A549 (cell line): Measurements from ENCODE around the gene PIK3C2B. TPM values are rescaled to one million over a fixed set of nuclear protein-coding genes. Genes with fewer than 3 reads are reported as not detected.

Experiments
- ATAC-seq, 2 experiments: fragments of 200-7000 bp in 1 of 2; fragments of >200 bp in 1 of 2; cut with Nextera tagmentation in 1 of 2; cut with Tn5 transposase in 1 of 2; 3 replicates each; pipeline versions ENCODE4 v1.8.0 to v1.9.1; 2018 to 2020; ENCODE audit warnings: mild to moderate bottlenecking in 1 of 2, moderate library complexity in 1 of 2
- CTCF ChIA-PET: fragments of 300-600 bp; sonication (Branson Sonifier 250); formaldehyde crosslinking; extraction: SDS; loops from one replicate; lab custom pipeline; 2021; ENCODE audit warnings: antibody characterized with exemption, inconsistent platforms; lab: Yijun Ruan, JAX
- POLR2A ChIA-PET: fragments of 350-600 bp; formaldehyde crosslinking; extraction: SDS; loops from one replicate; lab custom pipeline; 2021; ENCODE audit warnings: antibody characterized with exemption, inconsistent platforms; lab: Yijun Ruan, JAX
- DNase-seq, 2 experiments: peaks; one replicate each; pipeline versions ENCODE4 v3.0.0 to v3.0.0-alpha.2; 2011 to 2016; ENCODE audit warnings: low read depth in 1 of 2, low spot score in 1 of 2
- FAIRE-seq: peaks from 2 replicates; lab custom pipeline; 2011; peaks lifted over from hg19 to GRCh38; lab: Jason Lieb, UNC
- H3K27ac ChIP-seq, 2 experiments: fragments of >200 bp; sonication (Bioruptor Twin); formaldehyde crosslinking; 3 replicates each; pipeline ENCODE4 v1.5.1; 2016 to 2017
- H3K4me1 ChIP-seq: fragments of >200 bp; sonication (Bioruptor Twin); formaldehyde crosslinking; 3 replicates; pipeline ENCODE4 v1.6.1; 2016
- H3K4me2 ChIP-seq: fragments of >200 bp; sonication (Bioruptor Twin); formaldehyde crosslinking; 3 replicates; pipeline ENCODE4 v1.6.1; 2016
- H3K4me3 ChIP-seq: fragments of >200 bp; sonication (Bioruptor Twin); formaldehyde crosslinking; 3 replicates; pipeline ENCODE4 v1.5.1; 2016
- H3K9me3 ChIP-seq: fragments of >200 bp; sonication (Bioruptor Twin); formaldehyde crosslinking; 3 replicates; pipeline ENCODE4 v1.6.1; 2016
- ATOH8 ChIP-seq: fragments of 250-450 bp; sonication (Bioruptor Pico); IDR thresholded peaks from 2 replicates; pipeline ENCODE4 v1.5.0; 2020; ENCODE audit warnings: low read depth, mild to moderate bottlenecking, moderate library complexity
- BCL3 ChIP-seq: fragments of >200 bp; sonication (Bioruptor Twin); formaldehyde crosslinking; IDR thresholded peaks from 3 replicates; pipeline ENCODE4 v1.6.1; 2016
- CBX8 ChIP-seq: fragments of 200-600 bp; sonication (generic); IDR thresholded peaks from 2 replicates; pipeline ENCODE4 v1.6.1; 2016
- CEBPB ChIP-seq, 2 experiments: fragments of >200 bp in 1 of 2; sonication (Bioruptor Twin) in 1 of 2; formaldehyde crosslinking in 1 of 2; IDR thresholded peaks; 2 replicates each; pipeline ENCODE4 v1.6.1; 2012 to 2016
- CHD2 ChIP-seq: fragments of 150-350 bp; IDR thresholded peaks from 2 replicates; pipeline ENCODE4 v1.6.1; 2014; ENCODE audit warnings: low read length; ENCODE audit not compliant: partially characterized antibody
- CTCF ChIP-seq: fragments of >200 bp; sonication (Bioruptor Twin); formaldehyde crosslinking; IDR thresholded peaks from 3 replicates; pipeline ENCODE4 v1.5.1; 2016
- EHF ChIP-seq: fragments of 250-450 bp; sonication (Bioruptor Pico); IDR thresholded peaks from 2 replicates; pipeline ENCODE4 v1.5.0; 2020; ENCODE audit warnings: mild to moderate bottlenecking
- ESRRA ChIP-seq: fragments of 150-350 bp; IDR thresholded peaks from 2 replicates; pipeline ENCODE4 v1.6.1; 2014; ENCODE audit warnings: mild to moderate bottlenecking, low read length, borderline replicate concordance
- FOSB ChIP-seq: fragments of 250-450 bp; sonication (Bioruptor Pico); IDR thresholded peaks from 2 replicates; pipeline ENCODE4 v1.5.0; 2020; ENCODE audit warnings: mild to moderate bottlenecking, moderate library complexity
- FOXS1 ChIP-seq: fragments of 250-450 bp; sonication (Bioruptor Pico); IDR thresholded peaks from 2 replicates; pipeline ENCODE4 v1.5.0; 2020; ENCODE audit warnings: mild to moderate bottlenecking, moderate library complexity
- HDAC2 ChIP-seq: fragments of 200-600 bp; sonication (generic); IDR thresholded peaks from 2 replicates; pipeline ENCODE4 v1.6.1; 2016
- HOXA7 ChIP-seq: fragments of 250-450 bp; sonication (Bioruptor Pico); IDR thresholded peaks from 2 replicates; pipeline ENCODE4 v1.5.0; 2020; ENCODE audit warnings: mild to moderate bottlenecking, moderate library complexity
- HOXB5 ChIP-seq: fragments of 250-450 bp; sonication (Bioruptor Pico); IDR thresholded peaks from 2 replicates; pipeline ENCODE4 v1.5.0; 2020; ENCODE audit warnings: mild to moderate bottlenecking, moderate library complexity
- JUNB ChIP-seq: fragments of >200 bp; sonication (Bioruptor Twin); formaldehyde crosslinking; IDR thresholded peaks from 2 replicates; pipeline ENCODE4 v1.6.1; 2016
- KDM1A ChIP-seq: fragments of 200-600 bp; sonication (generic); IDR thresholded peaks from 2 replicates; pipeline ENCODE4 v1.6.1; 2016; ENCODE audit warnings: low read depth, mild to moderate bottlenecking
- KDM5A ChIP-seq: fragments of 200-600 bp; sonication (generic); IDR thresholded peaks from 2 replicates; pipeline ENCODE4 v1.6.1; 2016; ENCODE audit warnings: antibody characterized with exemption, mild to moderate bottlenecking
- MAFK ChIP-seq: fragments of 450-650 bp; IDR thresholded peaks from 2 replicates; pipeline ENCODE4 v1.6.1; 2014; ENCODE audit not compliant: partially characterized antibody
- MYC ChIP-seq: IDR thresholded peaks from 2 replicates; pipeline ENCODE4 v1.6.1; 2012; ENCODE audit warnings: mild to moderate bottlenecking, inconsistent platforms, low read length, improper control_type of control experiment, borderline replicate concordance
- NPAS2 ChIP-seq: fragments of 250-450 bp; sonication (Bioruptor Pico); IDR thresholded peaks from 2 replicates; pipeline ENCODE4 v1.8.0; 2022; ENCODE audit warnings: mild to moderate bottlenecking, moderate library complexity, borderline replicate concordance
- PHF8 ChIP-seq: fragments of 200-600 bp; sonication (generic); IDR thresholded peaks from 2 replicates; pipeline ENCODE4 v1.6.1; 2016; ENCODE audit warnings: low read depth, mild to moderate bottlenecking, antibody characterized with exemption, moderate library complexity, borderline replicate concordance
- POLR2A ChIP-seq: IDR thresholded peaks from 2 replicates; pipeline ENCODE4 v1.6.1; 2012; ENCODE audit warnings: mild to moderate bottlenecking, low read length
- RCOR1 ChIP-seq: fragments of 150-350 bp; IDR thresholded peaks from 2 replicates; pipeline ENCODE4 v1.6.1; 2014; ENCODE audit warnings: antibody characterized with exemption, low read length, low read depth
- REST ChIP-seq: fragments of 200-600 bp; sonication (generic); IDR thresholded peaks from 2 replicates; pipeline ENCODE4 v1.6.1; 2016; ENCODE audit warnings: antibody characterized with exemption, mild to moderate bottlenecking, moderate library complexity
- SMC3 ChIP-seq: fragments of >200 bp; sonication (Bioruptor Twin); formaldehyde crosslinking; IDR thresholded peaks from 3 replicates; pipeline ENCODE4 v1.6.1; 2018; ENCODE audit warnings: inconsistent platforms
- SREBF2 ChIP-seq: fragments of 450-650 bp; IDR thresholded peaks from 2 replicates; pipeline ENCODE4 v1.6.1; 2014; ENCODE audit warnings: mild to moderate bottlenecking, moderate library complexity
- ZC3H11A ChIP-seq: fragments of 450-650 bp; IDR thresholded peaks from 2 replicates; pipeline ENCODE4 v1.6.1; 2014; ENCODE audit warnings: antibody characterized with exemption, mild to moderate bottlenecking
- ZFP36 ChIP-seq: fragments of 450-650 bp; IDR thresholded peaks from 2 replicates; pipeline ENCODE4 v1.6.1; 2014; ENCODE audit warnings: borderline replicate concordance; ENCODE audit not compliant: partially characterized antibody
- ZSCAN20 ChIP-seq: fragments of 250-450 bp; sonication (Bioruptor Pico); IDR thresholded peaks from 2 replicates; pipeline ENCODE4 v1.8.0; 2022; ENCODE audit warnings: mild to moderate bottlenecking, moderate library complexity
- WGBS: methylation state at CpG from one replicate; pipeline ENCODE4 v1.1.6; 2017; ENCODE audit errors: missing lambda C conversion rate; 5-methylcytosine and 5-hydroxymethylcytosine counted together
- polyA plus RNA-seq, 4 experiments: library from polyadenylated mRNA; depleted of rRNA in 3 of 4; stranded (reverse); fragments of >200 nt; fragmentation: RNase III in 1 of 4; extraction: RNeasy Plus Mini Kit Qiagen cat#74134 plus additional on column Dnase treatment in 1 of 4; gene quantifications; 2 replicates in 3 of 4; 3 replicates in 1 of 4; pipeline ENCODE4 v1.2.3, GENCODE V29; 2011 to 2017

PIK3C2B gene
- polyA plus RNA-seq, 2 of the 4 experiments (the other 2 are of a cell fraction): 9.2 to 9.7 TPM

GRCh38 chr1:204507317-204508105 lies 12.9 kb upstream of the PIK3C2B start:
- peak overlapping the region; percentile 96 for H3K4me2 ChIP-seq
- H3K4me3 ChIP-seq: peak overlapping the region; percentile 53
- DNase-seq (peak; percentile 44 to 89), FAIRE-seq (no peak), ATAC-seq (peak; percentile 62 to 65)
- POLR2A ChIA-PET: interaction anchor here (1.3 to 4.0 kb wide), 5 partner anchors 9 to 130 kb away, joined by 6 to 87 read pairs (median 13); partner anchors contain the start of genes MDM4 and PIK3C2B
- CTCF ChIA-PET: interaction anchor here (0.6 to 20.5 kb wide), 13 partner anchors 8 to 345 kb away, joined by 3 to 530 read pairs (median 12); partner anchors contain the start of gene MDM4
- no peaks in the 10 kb centered on the region for H3K9me3 ChIP-seq
- WGBS: 1% methylated on average over 22 of the region's 22 CpGs
- H3K27ac ChIP-seq: peak overlapping the region; percentile 78 to 89
- TF ChIP-seq BCL3 (peak; percentile 32; the same call in 1 of the 3 replicates), JUNB (no peak)
- peaks cover 21% of the 10 kb centered on the region for H3K4me1 ChIP-seq

- FAIRE-seq (no peak), ATAC-seq (peak; percentile 79 to 87), DNase-seq (peak; percentile 35 to 93)
- Histone ChIP-seq H3K9me3 (no peaks in the 10 kb centered on the region), H3K4me2 (peak overlapping the region; percentile 96), H3K27ac (peak overlapping the region; percentile 78 to 89), H3K4me1 (peaks cover 21% of the 10 kb centered on the region), H3K4me3 (peak overlapping the region; percentile 53)
- CTCF ChIA-PET: interaction anchor here (0.9 to 20.5 kb wide), 15 partner anchors 9 to 301 kb away, joined by 3 to 530 read pairs (median 8); partner anchors contain the start of gene MDM4
- 2% methylated on average over 13 of the region's 13 CpGs for WGBS
- POLR2A ChIA-PET: interaction anchor here (1.3 to 4.0 kb wide), 5 partner anchors 9 to 129 kb away, joined by 6 to 87 read pairs (median 13); partner anchors contain the start of genes MDM4 and PIK3C2B
- TF ChIP-seq HOXB5 (CRISPR knock-in tag) (no peak), NPAS2 (CRISPR knock-in tag) (no peak), KDM1A (no peak), CHD2 (no peak), POLR2A (no peak), RCOR1 (no peak), MAFK (no peak), REST (no peak), CTCF (no peak), HDAC2 (no peak), PHF8 (no peak), FOSB (CRISPR knock-in tag) (no peak), ZC3H11A (no peak), BCL3 (no peak), MYC (no peak), SMC3 (no peak; the same call in 2 of the 3 replicates), ATOH8 (CRISPR knock-in tag) (no peak), FOXS1 (CRISPR knock-in tag) (no peak; the same call in 1 of the 2 replicates), HOXA7 (no peak), JUNB (no peak), EHF (CRISPR knock-in tag) (no peak), SREBF2 (peak; percentile 84), CEBPB (IDR thresholded peaks at IDR 0.05) (peak; percentile 95 to 100), CBX8 (no peak), ESRRA (no peak), ZFP36 (no peak), KDM5A (no peak), ZSCAN20 (CRISPR knock-in tag) (no peak)
Observed at GRCh38 chr1:204506969-204507316, 12.3 kb upstream of the PIK3C2B start.
